ENCODE measurements around the gene CCDC157.

Gene CCDC157

GRCh38 chr22:30368420-30368819 lies 11.6 kb downstream of the CCDC157 start:
- TF ChIP-seq CEBPB (IDR thresholded peaks at IDR 0.05) = no peak
- TF ChIP-seq TAF1 (IDR thresholded peaks at IDR 0.05; ENCODE audit: low read depth) = no peak
- TF ChIP-seq NFIC (IDR thresholded peaks at IDR 0.05) = no peak
- TF ChIP-seq REST (IDR thresholded peaks at IDR 0.05; ENCODE audit: low read depth) = no peak
- TF ChIP-seq MAX (IDR thresholded peaks at IDR 0.05) = no peak
- TF ChIP-seq RAD21 (IDR thresholded peaks at IDR 0.05; ENCODE audit: low read depth) = no peak

- TF ChIP-seq FOXM1 (IDR thresholded peaks at IDR 0.05; ENCODE audit: borderline replicate concordance, low read depth) = no peak
- no peak for TF ChIP-seq ZBTB7A (IDR thresholded peaks at IDR 0.05; ENCODE audit: low read depth)
- TF ChIP-seq TAF1 (IDR thresholded peaks at IDR 0.05; ENCODE audit: low read depth) = no peak
- TF ChIP-seq YY1 (IDR thresholded peaks at IDR 0.05; ENCODE audit: low read depth) = no peak
- TF ChIP-seq EGR1 (IDR thresholded peaks at IDR 0.05) = no peak
- no peak for TF ChIP-seq MAX (IDR thresholded peaks at IDR 0.05)
- no peak for TF ChIP-seq CREB1 (IDR thresholded peaks at IDR 0.05; ENCODE audit: low read depth)
- no peak for TF ChIP-seq EP300 (IDR thresholded peaks at IDR 0.05; ENCODE audit: borderline replicate concordance)
- TF ChIP-seq TCF12 (IDR thresholded peaks at IDR 0.05; ENCODE audit: low read depth) = no peak
- no peak for TF ChIP-seq TEAD4 (IDR thresholded peaks at IDR 0.05)
- no peak for TF ChIP-seq RAD21 (IDR thresholded peaks at IDR 0.05; ENCODE audit: low read depth)
- TF ChIP-seq NFIC (IDR thresholded peaks at IDR 0.05) = no peak
- no peak for TF ChIP-seq USF1 (IDR thresholded peaks at IDR 0.05)
- no peak for TF ChIP-seq REST (IDR thresholded peaks at IDR 0.05; ENCODE audit: low read depth)
- TF ChIP-seq CEBPB (IDR thresholded peaks at IDR 0.05) = no peak
Observed at GRCh38 chr22:30370641-30371230, 13.9 kb downstream of the CCDC157 start.

- TF ChIP-seq RAD21 (IDR thresholded peaks at IDR 0.05; ENCODE audit: low read depth) (no peak), CEBPB (IDR thresholded peaks at IDR 0.05) (no peak), NFIC (IDR thresholded peaks at IDR 0.05) (no peak), TAF1 (IDR thresholded peaks at IDR 0.05; ENCODE audit: low read depth) (no peak), TEAD4 (IDR thresholded peaks at IDR 0.05) (no peak), MAX (IDR thresholded peaks at IDR 0.05) (no peak), REST (IDR thresholded peaks at IDR 0.05; ENCODE audit: low read depth) (no peak), YY1 (IDR thresholded peaks at IDR 0.05; ENCODE audit: low read depth) (no peak), FOXM1 (IDR thresholded peaks at IDR 0.05; ENCODE audit: borderline replicate concordance, low read depth) (no peak), CREB1 (IDR thresholded peaks at IDR 0.05; ENCODE audit: low read depth) (no peak), ZBTB7A (IDR thresholded peaks at IDR 0.05; ENCODE audit: low read depth) (no peak), USF1 (IDR thresholded peaks at IDR 0.05) (no peak), EP300 (IDR thresholded peaks at IDR 0.05; ENCODE audit: borderline replicate concordance) (no peak), EGR1 (IDR thresholded peaks at IDR 0.05) (no peak), TCF12 (IDR thresholded peaks at IDR 0.05; ENCODE audit: low read depth) (no peak)
Observed at GRCh38 chr22:30371321-30371720, 14.5 kb downstream of the CCDC157 start.

DNA sequence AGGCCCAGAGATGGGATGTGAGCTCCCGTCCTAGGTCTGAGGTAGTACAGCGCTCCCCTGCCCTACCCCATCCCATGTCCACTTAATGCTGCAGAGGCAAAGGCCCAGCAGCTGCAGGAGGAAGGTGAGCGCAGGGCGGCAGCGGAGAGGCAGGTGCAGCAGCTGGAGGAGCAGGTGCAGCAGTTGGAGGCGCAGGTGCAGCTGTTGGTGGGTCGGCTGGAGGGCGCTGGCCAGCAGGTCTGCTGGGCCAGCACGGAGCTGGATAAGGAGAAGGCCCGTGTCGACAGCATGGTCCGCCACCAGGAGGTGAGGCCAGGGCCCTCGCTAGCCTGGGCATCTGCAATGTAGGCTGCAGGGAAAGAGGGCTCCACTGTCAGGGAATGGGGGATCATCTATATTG lies 15.2 kb downstream of the CCDC157 start:
- TF ChIP-seq REST (IDR thresholded peaks at IDR 0.05; ENCODE audit: low read depth) (no peak), EP300 (IDR thresholded peaks at IDR 0.05; ENCODE audit: borderline replicate concordance) (no peak), CEBPB (IDR thresholded peaks at IDR 0.05) (no peak), MAX (IDR thresholded peaks at IDR 0.05) (no peak), RAD21 (IDR thresholded peaks at IDR 0.05; ENCODE audit: low read depth) (no peak), YY1 (IDR thresholded peaks at IDR 0.05; ENCODE audit: low read depth) (no peak), FOXM1 (IDR thresholded peaks at IDR 0.05; ENCODE audit: borderline replicate concordance, low read depth) (no peak), TCF12 (IDR thresholded peaks at IDR 0.05; ENCODE audit: low read depth) (no peak), ZBTB7A (IDR thresholded peaks at IDR 0.05; ENCODE audit: low read depth) (no peak), EGR1 (IDR thresholded peaks at IDR 0.05) (no peak), CREB1 (IDR thresholded peaks at IDR 0.05; ENCODE audit: low read depth) (no peak), NFIC (IDR thresholded peaks at IDR 0.05) (no peak), TEAD4 (IDR thresholded peaks at IDR 0.05) (no peak), USF1 (IDR thresholded peaks at IDR 0.05) (no peak), TAF1 (IDR thresholded peaks at IDR 0.05; ENCODE audit: low read depth) (no peak)
